Epithelial cell of esophagus (primary cell): Measurements from ENCODE around the gene MAMDC2.

ENCODE experiments used
- DNase-seq: peaks from one replicate; pipeline ENCODE4 v3.0.0; 2010; ENCODE audit warnings: low read depth
- H3K4me3 ChIP-seq: 2 replicates; pipeline ENCODE4 v1.5.1; 2011; ENCODE audit warnings: mild to moderate bottlenecking, low read length, control low read depth
- CTCF ChIP-seq: IDR thresholded peaks from 2 replicates; pipeline ENCODE4 v1.5.1; 2011; ENCODE audit warnings: low read depth, mild to moderate bottlenecking, low read length, control low read depth, inconsistent platforms; ENCODE audit not compliant: insufficient read depth; ENCODE audit errors: missing control alignments

Gene MAMDC2

GRCh38 chr9:70044490-70045307 lies 1.1 kb downstream of the MAMDC2 start:
- DNase-seq, result peak; percentile 66
- H3K4me3 ChIP-seq, result peak overlapping the region; percentile 43
- no peak for TF ChIP-seq CTCF

GRCh38 chr9:70045452-70045851 lies 1.8 kb downstream of the MAMDC2 start:
- DNase-seq, result no peak
- H3K4me3 ChIP-seq, result no peak overlapping the region
- no peak for TF ChIP-seq CTCF

DNA sequence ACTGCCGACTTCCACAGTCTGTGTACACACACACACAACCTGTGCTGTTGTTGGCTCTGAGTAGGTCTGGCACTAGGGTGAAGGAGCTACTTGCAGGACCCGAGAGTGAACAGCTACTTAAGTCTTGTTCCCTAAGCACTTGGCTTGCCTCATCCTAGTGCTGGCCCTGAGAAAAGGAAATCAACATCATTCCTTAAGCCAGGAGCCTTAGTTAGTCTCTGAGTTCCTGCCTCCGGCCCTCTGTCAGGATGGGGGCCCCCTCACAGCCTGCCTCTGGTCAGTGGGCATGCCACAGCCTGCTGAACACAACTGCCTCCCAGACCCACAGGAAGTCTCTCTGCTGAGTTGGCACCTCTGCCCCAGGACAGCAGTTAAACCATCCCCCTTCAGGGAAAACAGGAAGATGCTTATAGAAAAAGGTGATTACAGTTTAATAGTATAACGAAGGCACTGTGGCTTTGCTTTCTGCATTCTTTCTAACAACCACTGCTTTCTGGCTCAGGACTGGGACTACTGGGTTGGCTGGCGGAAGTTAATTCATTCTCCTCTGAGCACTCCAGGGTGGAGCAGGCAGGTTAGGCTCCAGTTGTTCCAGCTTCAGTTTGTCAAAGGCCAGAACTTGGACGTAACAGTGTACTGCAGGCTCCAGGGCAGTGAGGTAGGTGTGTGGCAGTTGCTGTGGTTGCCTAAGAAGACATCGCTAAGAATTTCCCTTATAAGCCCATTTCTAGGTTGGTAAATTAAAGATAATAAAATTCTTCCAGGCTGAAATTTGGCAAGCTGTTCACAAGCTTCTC lies 2.8 kb downstream of the MAMDC2 start:
- DNase-seq, result peak; percentile 81
- TF ChIP-seq CTCF, result no peak
- no peak overlapping the region for H3K4me3 ChIP-seq

GRCh38 chr9:70049236-70049635 lies 5.6 kb downstream of the MAMDC2 start:
- peak; percentile 75 for DNase-seq
- TF ChIP-seq CTCF, result no peak
- H3K4me3 ChIP-seq, result no peak overlapping the region

DNA sequence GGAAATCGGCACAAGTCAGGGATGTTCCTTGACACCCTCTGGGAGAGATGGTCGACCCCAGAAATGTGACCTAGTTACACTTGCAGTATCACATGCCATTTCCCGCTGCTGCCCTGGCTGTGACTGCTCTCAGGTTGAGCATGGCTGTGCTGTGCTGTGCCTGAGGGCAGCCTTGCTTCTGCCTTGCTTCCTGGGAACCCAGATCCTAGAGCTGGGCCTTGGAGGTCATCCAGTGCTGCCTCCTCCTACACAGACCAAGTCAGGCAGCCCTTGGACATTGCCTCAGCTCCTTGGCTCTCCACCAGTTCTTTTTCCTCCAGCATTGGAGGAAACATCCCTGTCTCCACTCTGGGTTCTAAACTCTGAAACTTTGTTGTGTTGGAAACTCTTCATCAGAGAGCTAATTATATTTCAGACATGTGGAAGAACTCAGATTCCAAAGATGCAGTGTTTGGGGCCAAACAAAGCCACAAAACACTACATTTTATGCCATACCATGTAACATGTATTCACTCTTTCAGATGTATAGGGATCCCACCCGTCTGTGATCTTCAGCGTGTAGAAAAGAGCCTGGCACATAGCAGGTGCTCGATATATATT lies 6.1 kb downstream of the MAMDC2 start:
- no peak for TF ChIP-seq CTCF
- no peak for DNase-seq
- H3K4me3 ChIP-seq, result no peak overlapping the region

- no peak for TF ChIP-seq CTCF
- no peak overlapping the region for H3K4me3 ChIP-seq
- no peak for DNase-seq
Measured at GRCh38 chr9:70052768-70053167, 9.1 kb downstream of the MAMDC2 start.
